CD14-positive monocyte (primary cell): ENCODE results near the gene SATB2. TPM values are rescaled to one million over a fixed set of nuclear protein-coding genes. Genes with fewer than 3 reads are reported as not detected.

Experiments
- DNase-seq, 3 donors: peaks; one replicate each; pipeline ENCODE4 v3.0.0-alpha.2; 2011 to 2022
- H2AFZ ChIP-seq: 2 replicates; pipeline ENCODE4 v1.6.0; 2012; ENCODE audit warnings: mild to moderate bottlenecking, low read depth, low read length, inconsistent platforms; ENCODE audit not compliant: insufficient read depth, poor library complexity, severe bottlenecking
- H3K27ac ChIP-seq, 2 donors: 1 replicate in 1 of 2; 2 replicates in 1 of 2; pipeline ENCODE4 v1.5.1; 2012 to 2013; ENCODE audit warnings: low read length in 2 of 2, control low read depth in 1 of 2, inconsistent platforms in 1 of 2, low read depth in 1 of 2, mild to moderate bottlenecking in 1 of 2
- H3K27me3 ChIP-seq, 2 donors: one replicate each; pipeline versions ENCODE4 v1.6.0 to v1.6.1; 2011 to 2013; ENCODE audit warnings: low read length in 2 of 2; ENCODE audit not compliant: control insufficient read depth in 2 of 2, insufficient read depth in 2 of 2
- H3K36me3 ChIP-seq, 2 donors: replicated peaks in 1 of 2; 1 replicate in 1 of 2; 2 replicates in 1 of 2; pipeline versions ENCODE4 v1.5.1 to v1.6.1; 2012 to 2013; ENCODE audit warnings: low read length in 2 of 2, control low read depth in 1 of 2, inconsistent platforms in 1 of 2, mild to moderate bottlenecking in 1 of 2; ENCODE audit not compliant: insufficient read depth in 2 of 2, control insufficient read depth in 1 of 2
- H3K4me1 ChIP-seq, 2 donors: 1 replicate in 1 of 2; 2 replicates in 1 of 2; pipeline versions ENCODE4 v1.5.1 to v1.6.1; 2012 to 2013; ENCODE audit warnings: low read length in 2 of 2, control low read depth in 1 of 2, inconsistent platforms in 1 of 2, mild to moderate bottlenecking in 1 of 2, moderate library complexity in 1 of 2; ENCODE audit not compliant: insufficient read depth in 2 of 2, control insufficient read depth in 1 of 2
- H3K4me2 ChIP-seq: replicated peaks from 2 replicates; pipeline ENCODE3; 2012; ENCODE audit warnings: low read length, moderate library complexity, mild to moderate bottlenecking; ENCODE audit not compliant: poor library complexity, severe bottlenecking; ENCODE audit errors: extremely low read depth
- H3K4me3 ChIP-seq, 3 experiments: fragments of 200-600 bp in 1 of 3; sonication (generic) in 1 of 3; replicated peaks in 1 of 3; 1 replicate in 2 of 3; 2 replicates in 1 of 3; pipeline ENCODE4 v1.5.1; 2011 to 2013; ENCODE audit warnings: low read length in 3 of 3, mild to moderate bottlenecking in 3 of 3, control low read depth in 2 of 3, low read depth in 2 of 3, inconsistent platforms in 1 of 3, moderate library complexity in 1 of 3
- H3K79me2 ChIP-seq: 2 replicates; pipeline ENCODE4 v1.6.0; 2012; ENCODE audit warnings: mild to moderate bottlenecking, control low read depth, inconsistent platforms, low read length, moderate library complexity; ENCODE audit not compliant: insufficient read depth
- H3K9ac ChIP-seq: 2 replicates; pipeline ENCODE4 v1.6.0; 2017; ENCODE audit warnings: low read length, mild to moderate bottlenecking; ENCODE audit not compliant: insufficient read depth, poor library complexity, severe bottlenecking
- H3K9me3 ChIP-seq, 2 donors: replicated peaks in 1 of 2; 1 replicate in 1 of 2; 2 replicates in 1 of 2; pipeline versions ENCODE4 v1.5.1 to v1.6.1; 2012 to 2013; ENCODE audit warnings: low read length in 2 of 2, control low read depth in 1 of 2; ENCODE audit not compliant: control insufficient read depth in 1 of 2, insufficient read depth in 1 of 2
- H4K20me1 ChIP-seq: 2 replicates; pipeline ENCODE4 v1.6.0; 2012; ENCODE audit warnings: mild to moderate bottlenecking, low read length, control low read depth, moderate library complexity; ENCODE audit not compliant: insufficient read depth
- H3K27ac Mint-ChIP-seq, 7 donors: one replicate each; pipeline ENCODE4 v1.8.0; 2020; ENCODE audit warnings: mild to moderate bottlenecking in 7 of 7, mixed read lengths in 7 of 7, moderate library complexity in 6 of 7, inconsistent platforms in 2 of 7
- H3K27me3 Mint-ChIP-seq, 3 donors: one replicate each; pipeline ENCODE4 v1.8.0; 2021 to 2022; ENCODE audit warnings: low read depth in 3 of 3, mild to moderate bottlenecking in 3 of 3, mixed read lengths in 3 of 3, moderate library complexity in 3 of 3, inconsistent platforms in 1 of 3
- H3K36me3 Mint-ChIP-seq, 2 donors: one replicate each; pipeline ENCODE4 v1.8.0; 2020; ENCODE audit warnings: mixed read lengths in 2 of 2, inconsistent platforms in 1 of 2, mild to moderate bottlenecking in 1 of 2
- H3K4me1 Mint-ChIP-seq: one replicate; pipeline ENCODE4 v1.8.0; 2020; ENCODE audit warnings: mild to moderate bottlenecking, mixed read lengths
- H3K4me3 Mint-ChIP-seq, 2 donors: one replicate each; pipeline ENCODE4 v1.8.0; 2020; ENCODE audit warnings: mild to moderate bottlenecking in 2 of 2, mixed read lengths in 2 of 2, moderate library complexity in 1 of 2
- H3K9me3 Mint-ChIP-seq, 7 donors: one replicate each; pipeline ENCODE4 v1.8.0; 2020 to 2022; ENCODE audit warnings: mixed read lengths in 7 of 7, mild to moderate bottlenecking in 6 of 7, moderate library complexity in 6 of 7, inconsistent platforms in 2 of 7
- CTCF ChIP-seq: fragments of 200-600 bp; IDR thresholded peaks from one replicate; pipeline ENCODE4 v1.8.0; 2022; ENCODE audit warnings: antibody characterized with exemption, mild to moderate bottlenecking
- WGBS: methylation state at CpG from one replicate; pipeline ENCODE4 v1.1.5; 2013; ENCODE audit warnings: missing lambda C conversion rate; ENCODE audit not compliant: insufficient coverage; 5-methylcytosine and 5-hydroxymethylcytosine counted together
- intact Hi-C, 2 donors: fragments of 100-400 bp; cut with micrococcal nuclease; formaldehyde crosslinking; loops; one replicate each; pipeline versions ENCODE4 v1.15.0 to v1.15.1; 2023
- polyA plus RNA-seq, 3 donors: library from polyadenylated mRNA; depleted of rRNA in 1 of 3; unstranded in 2 of 3; stranded (reverse) in 1 of 3; fragments of 300-500 nt in 2 of 3; fragments of >200 nt in 1 of 3; fragmentation: Illumina TruSeq in 2 of 3; gene quantifications; 1 replicate in 2 of 3; 2 replicates in 1 of 3; pipeline ENCODE4 v1.2.3, GENCODE V29; 2012 to 2021

SATB2 gene
- polyA plus RNA-seq, 3 donors: 0.13 to 0.69 (median 0.14) TPM

DNA sequence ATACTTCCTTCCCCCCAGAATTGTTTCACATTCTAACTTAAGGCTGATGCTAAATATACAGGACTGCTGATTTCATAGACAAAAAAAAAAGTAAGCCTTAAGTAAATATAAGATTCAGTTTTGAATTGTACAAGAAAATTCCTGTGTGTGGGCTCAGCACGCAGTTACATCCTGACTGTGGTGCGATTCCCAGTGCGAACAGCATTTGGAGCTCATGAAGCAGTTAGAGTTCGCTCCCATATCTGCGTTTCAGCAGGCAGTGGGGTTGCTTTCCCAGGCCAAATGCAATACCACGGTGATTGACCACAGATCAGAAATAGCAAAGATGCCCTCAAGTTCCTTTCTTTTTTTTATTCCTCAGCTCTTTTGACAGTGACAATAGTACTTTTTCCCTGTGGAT, 75.6 kb downstream of the SATB2 start:
- Mint-ChIP-seq H3K4me1 (no peaks in the 10 kb centered on the region), H3K9me3 (peaks cover 0 to 3% (median 0%) of the 10 kb centered on the region in 7 donors), H3K4me3 (no peak overlapping the region), H3K27ac (no peak overlapping the region), H3K36me3 (no peaks in the 10 kb centered on the region), H3K27me3 (peaks cover 13 to 23% (median 19%) of the 10 kb centered on the region in 3 donors)
- no peaks in the 10 kb centered on the region for H3K36me3 ChIP-seq
- H3K4me2 ChIP-seq: no peak overlapping the region
- peaks cover 0 to 4% of the 10 kb centered on the region in 2 donors for H3K9me3 ChIP-seq
- H3K79me2 ChIP-seq: no peaks in the 10 kb centered on the region
- 4% methylated on average over 6 of the region's 6 CpGs for WGBS
- intact Hi-C loops: no loop called here
- no peak for TF ChIP-seq CTCF
- no peak for DNase-seq
- H2AFZ ChIP-seq: no peak overlapping the region
- no peaks in the 10 kb centered on the region for H4K20me1 ChIP-seq
- no peak overlapping the region for H3K4me3 ChIP-seq
- no peak overlapping the region for H3K27ac ChIP-seq
- no peaks in the 10 kb centered on the region for H3K4me1 ChIP-seq
- H3K9ac ChIP-seq: no peak overlapping the region
- H3K27me3 ChIP-seq: peaks cover 8 to 20% of the 10 kb centered on the region in 2 donors

GRCh38 chr2:199381531-199381930, 76.2 kb downstream of the SATB2 start:
- 100% methylated on average over 1 of the region's 6 CpGs for WGBS
- Histone ChIP-seq H3K36me3 (no peaks in the 10 kb centered on the region), H3K27ac (no peak overlapping the region), H3K27me3 (peaks cover 8 to 20% of the 10 kb centered on the region in 2 donors), H4K20me1 (no peaks in the 10 kb centered on the region), H3K4me3 (no peak overlapping the region), H3K4me2 (no peak overlapping the region), H2AFZ (no peak overlapping the region), H3K9me3 (peaks cover 0 to 4% of the 10 kb centered on the region in 2 donors), H3K9ac (no peak overlapping the region), H3K79me2 (no peaks in the 10 kb centered on the region), H3K4me1 (no peaks in the 10 kb centered on the region)
- no peak overlapping the region for H3K27ac Mint-ChIP-seq
- DNase-seq: no peak
- peaks cover 13 to 23% (median 19%) of the 10 kb centered on the region in 3 donors for H3K27me3 Mint-ChIP-seq
- H3K4me3 Mint-ChIP-seq: peak overlapping the region in 1 of 2 donors; percentile 35
- intact Hi-C loops: no loop called here
- no peak for TF ChIP-seq CTCF
- H3K36me3 Mint-ChIP-seq: no peaks in the 10 kb centered on the region
- peaks cover 0 to 3% (median 0%) of the 10 kb centered on the region in 7 donors for H3K9me3 Mint-ChIP-seq
- H3K4me1 Mint-ChIP-seq: no peaks in the 10 kb centered on the region
